Measurements from ENCODE around the gene SCAF1.
"Not testable (repeated sequence)": the region's sequence is repeated elsewhere in the genome, so short reads cannot be mapped to it uniquely, and the experiment has no call there.

SCAF1 gene

GRCh38 chr19:49599378-49600295 is 42.4 kb upstream of the SCAF1 start:
- intact Hi-C loops (cut with micrococcal nuclease), result no loop called here
- no peaks in the 10 kb centered on the region for H3K27me3 Mint-ChIP-seq
- peak overlapping the region; percentile 61 for H3K27ac Mint-ChIP-seq

GRCh38 chr19:49601482-49602038 is 40.4 kb upstream of the SCAF1 start:
- Mint-ChIP-seq H3K36me3 (ENCODE audit: low read depth) (peaks cover 97% of the 10 kb centered on the region), H3K27ac (no peak overlapping the region), H3K4me1 (ENCODE audit: low read depth) (peaks cover 22% of the 10 kb centered on the region), H3K27me3 (no peaks in the 10 kb centered on the region), H3K9me3 (no peaks in the 10 kb centered on the region), H3K4me3 (no peak overlapping the region)
- intact Hi-C loops (cut with micrococcal nuclease), result no loop called here

More at GRCh38 chr19:49599378-49600295, 42.4 kb upstream of the SCAF1 start:
- H3K36me3 Mint-ChIP-seq (ENCODE audit: low read depth), result peaks cover 98% of the 10 kb centered on the region
- no peak overlapping the region for H3K4me3 Mint-ChIP-seq
- peaks cover 17% of the 10 kb centered on the region for H3K4me1 Mint-ChIP-seq (ENCODE audit: low read depth)
- H3K9me3 Mint-ChIP-seq, result no peaks in the 10 kb centered on the region

- Mint-ChIP-seq H3K27me3 (no peaks in the 10 kb centered on the region), H3K27ac (no peak overlapping the region), H3K36me3 (ENCODE audit: low read depth) (peaks cover 97% of the 10 kb centered on the region), H3K4me1 (ENCODE audit: low read depth) (peaks cover 22% of the 10 kb centered on the region), H3K9me3 (no peaks in the 10 kb centered on the region), H3K4me3 (no peak overlapping the region)
- intact Hi-C loops (cut with micrococcal nuclease), result no loop called here
Measured at GRCh38 chr19:49602806-49603205, 39.2 kb upstream of the SCAF1 start.

GRCh38 chr19:49605605-49606004 is 36.4 kb upstream of the SCAF1 start:
- H3K27ac Mint-ChIP-seq, result no peak overlapping the region
- H3K4me3 Mint-ChIP-seq, result no peak overlapping the region
- no peaks in the 10 kb centered on the region for H3K9me3 Mint-ChIP-seq
- H3K27me3 Mint-ChIP-seq, result no peaks in the 10 kb centered on the region
- intact Hi-C loops (cut with micrococcal nuclease), result no loop called here
- peaks cover 97% of the 10 kb centered on the region for H3K36me3 Mint-ChIP-seq (ENCODE audit: low read depth)
- peaks cover 8% of the 10 kb centered on the region for H3K4me1 Mint-ChIP-seq (ENCODE audit: low read depth)

- peak overlapping the region; percentile 42 for H3K27ac Mint-ChIP-seq
- no peak overlapping the region for H3K4me3 Mint-ChIP-seq
- H3K27me3 Mint-ChIP-seq, result no peaks in the 10 kb centered on the region
- H3K4me1 Mint-ChIP-seq (ENCODE audit: low read depth), result peaks cover 24% of the 10 kb centered on the region
- no peaks in the 10 kb centered on the region for H3K9me3 Mint-ChIP-seq
- intact Hi-C loops (cut with micrococcal nuclease), result no loop called here
- H3K36me3 Mint-ChIP-seq (ENCODE audit: low read depth), result peaks cover 91% of the 10 kb centered on the region
Measured at GRCh38 chr19:49609499-49610092, 32.4 kb upstream of the SCAF1 start.

GRCh38 chr19:49613374-49613773 is 28.6 kb upstream of the SCAF1 start:
- peaks cover 93% of the 10 kb centered on the region for H3K36me3 Mint-ChIP-seq (ENCODE audit: low read depth)
- no peaks in the 10 kb centered on the region for H3K27me3 Mint-ChIP-seq
- H3K27ac Mint-ChIP-seq, result no peak overlapping the region
- H3K4me1 Mint-ChIP-seq (ENCODE audit: low read depth), result peaks cover 16% of the 10 kb centered on the region
- no peaks in the 10 kb centered on the region for H3K9me3 Mint-ChIP-seq
- H3K4me3 Mint-ChIP-seq, result no peak overlapping the region
- intact Hi-C loops (cut with micrococcal nuclease), result no loop called here

- H3K9me3 Mint-ChIP-seq, result no peaks in the 10 kb centered on the region
- no peak overlapping the region for H3K4me3 Mint-ChIP-seq
- peaks cover 16% of the 10 kb centered on the region for H3K4me1 Mint-ChIP-seq (ENCODE audit: low read depth)
- H3K27me3 Mint-ChIP-seq, result no peaks in the 10 kb centered on the region
- intact Hi-C loops (cut with micrococcal nuclease), result no loop called here
- peaks cover 93% of the 10 kb centered on the region for H3K36me3 Mint-ChIP-seq (ENCODE audit: low read depth)
- H3K27ac Mint-ChIP-seq, result peak overlapping the region; percentile 24
Measured at GRCh38 chr19:49614096-49614833, 27.7 kb upstream of the SCAF1 start.

- Mint-ChIP-seq H3K27me3 (no peaks in the 10 kb centered on the region), H3K9me3 (no peaks in the 10 kb centered on the region), H3K36me3 (ENCODE audit: low read depth) (peaks cover 93% of the 10 kb centered on the region), H3K4me1 (ENCODE audit: low read depth) (peaks cover 16% of the 10 kb centered on the region), H3K27ac (no peak overlapping the region), H3K4me3 (no peak overlapping the region)
- intact Hi-C loops (cut with micrococcal nuclease), result no loop called here
Measured at GRCh38 chr19:49615861-49616260, 26.1 kb upstream of the SCAF1 start.

GRCh38 chr19:49616532-49616931 is 25.5 kb upstream of the SCAF1 start:
- Mint-ChIP-seq H3K36me3 (ENCODE audit: low read depth) (peaks cover 95% of the 10 kb centered on the region), H3K4me1 (ENCODE audit: low read depth) (peaks cover 16% of the 10 kb centered on the region), H3K27ac (no peak overlapping the region), H3K27me3 (no peaks in the 10 kb centered on the region), H3K4me3 (no peak overlapping the region), H3K9me3 (no peaks in the 10 kb centered on the region)
- intact Hi-C loops (cut with micrococcal nuclease), result no loop called here

- Mint-ChIP-seq H3K27me3 (no peaks in the 10 kb centered on the region), H3K4me3 (no peak overlapping the region), H3K36me3 (ENCODE audit: low read depth) (peaks cover 99% of the 10 kb centered on the region), H3K4me1 (ENCODE audit: low read depth) (peaks cover 15% of the 10 kb centered on the region), H3K27ac (no peak overlapping the region), H3K9me3 (no peaks in the 10 kb centered on the region)
- intact Hi-C loops (cut with micrococcal nuclease), result no loop called here
Measured at GRCh38 chr19:49616945-49617344, 25.1 kb upstream of the SCAF1 start.

GRCh38 chr19:49617860-49618259 is 24.1 kb upstream of the SCAF1 start:
- H3K27me3 Mint-ChIP-seq; H3K4me1 Mint-ChIP-seq (ENCODE audit: low read depth); intact Hi-C loops (cut with micrococcal nuclease); H3K9me3 Mint-ChIP-seq; H3K4me3 Mint-ChIP-seq: not testable (repeated sequence)
- peaks cover 99% of the 10 kb centered on the region for H3K36me3 Mint-ChIP-seq (ENCODE audit: low read depth)
- peak overlapping the region; percentile 1 for H3K27ac Mint-ChIP-seq

- H3K9me3 Mint-ChIP-seq, result no peaks in the 10 kb centered on the region
- intact Hi-C loops (cut with micrococcal nuclease), result no loop called here
- no peaks in the 10 kb centered on the region for H3K4me1 Mint-ChIP-seq (ENCODE audit: low read depth)
- H3K4me3 Mint-ChIP-seq, result no peak overlapping the region
- H3K36me3 Mint-ChIP-seq (ENCODE audit: low read depth), result peaks cover 99% of the 10 kb centered on the region
- H3K27ac Mint-ChIP-seq, result no peak overlapping the region
- H3K27me3 Mint-ChIP-seq, result no peaks in the 10 kb centered on the region
Measured at GRCh38 chr19:49624967-49625910, 16.8 kb upstream of the SCAF1 start.

GRCh38 chr19:49626226-49626625 is 15.8 kb upstream of the SCAF1 start:
- no peaks in the 10 kb centered on the region for H3K27me3 Mint-ChIP-seq
- no peaks in the 10 kb centered on the region for H3K9me3 Mint-ChIP-seq
- intact Hi-C loops (cut with micrococcal nuclease), result no loop called here
- H3K4me1 Mint-ChIP-seq (ENCODE audit: low read depth), result no peaks in the 10 kb centered on the region
- no peak overlapping the region for H3K4me3 Mint-ChIP-seq
- H3K27ac Mint-ChIP-seq, result no peak overlapping the region
- peaks cover 89% of the 10 kb centered on the region for H3K36me3 Mint-ChIP-seq (ENCODE audit: low read depth)
